ENCODE results near the gene TACC2.

Gene TACC2

GRCh38 chr10:122151121-122151694 lies 162.2 kb downstream of the TACC2 start:
- TF ChIP-seq CTCF (IDR thresholded peaks at IDR 0.05; ENCODE audit: low read depth, low read length, missing control alignments), result no peak
- no peak overlapping the region for H3K4me3 ChIP-seq (replicated peaks; ENCODE audit: low read depth, low read length)
- DNase-seq (ENCODE audit: extremely low read depth, low read depth), result no peak

DNA sequence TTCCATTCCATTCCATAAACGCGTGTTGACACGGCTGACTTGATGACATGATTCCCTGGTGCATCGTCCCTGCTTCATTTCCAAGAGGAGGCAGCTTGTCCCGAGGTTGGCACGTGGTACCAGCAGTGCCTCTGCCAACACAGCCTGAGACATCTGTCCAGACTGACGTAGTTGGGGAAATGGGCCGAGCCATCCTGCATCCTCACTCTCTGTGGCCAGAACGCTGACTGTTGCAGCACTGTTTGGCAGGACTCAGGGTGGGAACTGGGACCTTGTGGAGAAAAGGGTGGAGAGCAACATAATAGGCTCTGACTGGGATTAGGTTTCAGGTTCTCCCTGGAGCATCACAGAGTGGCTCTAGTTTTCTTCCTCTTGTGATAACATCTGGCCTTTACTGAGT lies 163.6 kb downstream of the TACC2 start:
- H3K4me3 ChIP-seq (replicated peaks; ENCODE audit: low read depth, low read length), result no peak overlapping the region
- peak; percentile 62 for DNase-seq (ENCODE audit: extremely low read depth, low read depth)
- no peak for TF ChIP-seq CTCF (IDR thresholded peaks at IDR 0.05; ENCODE audit: low read depth, low read length, missing control alignments)

- no peak for TF ChIP-seq CTCF (IDR thresholded peaks at IDR 0.05; ENCODE audit: low read depth, low read length, missing control alignments)
- DNase-seq (ENCODE audit: extremely low read depth, low read depth), result no peak
- no peak overlapping the region for H3K4me3 ChIP-seq (replicated peaks; ENCODE audit: low read depth, low read length)
Measured at GRCh38 chr10:122154031-122154544, 165.1 kb downstream of the TACC2 start.

GRCh38 chr10:122154545-122155366 lies 165.8 kb downstream of the TACC2 start:
- H3K4me3 ChIP-seq (replicated peaks; ENCODE audit: low read depth, low read length), result peak overlapping the region; percentile 24; the same call in 1 of the 2 replicates
- no peak for TF ChIP-seq CTCF (IDR thresholded peaks at IDR 0.05; ENCODE audit: low read depth, low read length, missing control alignments)
- DNase-seq (ENCODE audit: extremely low read depth, low read depth), result no peak

- H3K4me3 ChIP-seq (replicated peaks; ENCODE audit: low read depth, low read length), result no peak overlapping the region
- DNase-seq (ENCODE audit: extremely low read depth, low read depth), result no peak
- TF ChIP-seq CTCF (IDR thresholded peaks at IDR 0.05; ENCODE audit: low read depth, low read length, missing control alignments), result no peak
Measured at GRCh38 chr10:122157451-122157850, 168.5 kb downstream of the TACC2 start.

DNA sequence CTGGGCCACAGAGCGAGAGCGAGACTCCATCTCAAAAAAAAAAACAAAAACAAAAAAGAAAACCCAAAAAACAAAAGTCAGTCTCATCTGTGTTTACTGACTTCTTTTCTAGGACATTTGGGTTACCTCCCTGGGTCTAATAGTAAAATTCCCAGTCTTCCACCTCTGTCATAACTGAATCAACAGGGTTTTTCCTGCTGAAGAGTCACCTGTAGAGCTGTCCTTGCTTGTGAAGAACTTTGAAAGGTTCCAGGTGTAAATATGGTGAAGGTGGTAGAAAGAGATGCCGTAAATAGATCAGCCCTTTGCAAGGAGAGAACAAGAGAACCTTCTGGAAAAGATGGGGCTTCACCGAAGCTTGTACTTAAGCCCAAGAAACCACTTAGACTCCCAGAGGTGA lies 169.4 kb downstream of the TACC2 start:
- DNase-seq (ENCODE audit: extremely low read depth, low read depth), result no peak
- H3K4me3 ChIP-seq (replicated peaks; ENCODE audit: low read depth, low read length), result no peak overlapping the region
- TF ChIP-seq CTCF (IDR thresholded peaks at IDR 0.05; ENCODE audit: low read depth, low read length, missing control alignments), result no peak
